Measurements from ENCODE around the gene BFAR. TPM values are rescaled to one million over a fixed set of nuclear protein-coding genes. Genes with fewer than 3 reads are reported as not detected.

The BFAR gene
- total and polyA plus RNA-seq, 9 of the 15 experiments (the other 6 are each of a cell fraction or from before 2014, with no cell fraction given), result 45.0 to 82.6 (median 60.4) TPM

GRCh38 chr16:14613991-14614390, 18.8 kb upstream of the BFAR start (continued):
- no peak for TF ChIP-seq MAX (CRISPR knock-in tag; IDR thresholded peaks at IDR 0.05)

- no peaks in the 10 kb centered on the region for H3K4me1 ChIP-seq (replicated peaks in 1 of 2; ENCODE audit: control insufficient read depth in 2 of 2, insufficient read depth in 2 of 2, low read length in 2 of 2)
- no peak overlapping the region for H3K4me2 ChIP-seq (ENCODE audit: insufficient read depth, low read length)
- no peak for DNase-seq (ENCODE audit: extremely low read depth in 1 of 4, low spot score in 3 of 4)
- H3K79me2 ChIP-seq (ENCODE audit: control insufficient read depth, insufficient read depth, low read length), result no peaks in the 10 kb centered on the region
- H3K27me3 ChIP-seq (ENCODE audit: control insufficient read depth in 2 of 2, insufficient read depth in 2 of 2, low read length in 2 of 2), result no peaks in the 10 kb centered on the region
- ChIA-PET POLR2A (interaction anchor here (0.6 kb wide), 2 partner anchors 18 to 64 kb away, joined by 3 read pairs; no protein-coding TSS in a partner anchor), CTCF (ENCODE audit: low intra/inter-chr PET ratio) (no interaction called here)
- TF ChIP-seq SLC30A9 (CRISPR knock-in tag; IDR thresholded peaks at IDR 0.05) (no peak), HIVEP1 (CRISPR knock-in tag; IDR thresholded peaks at IDR 0.05) (no peak), CBFA2T3 (IDR thresholded peaks at IDR 0.05) (no peak), HLTF (IDR thresholded peaks at IDR 0.05) (no peak), BCL6 (CRISPR knock-in tag; IDR thresholded peaks at IDR 0.05) (no peak)
- H4K20me1 ChIP-seq (replicated peaks; ENCODE audit: control insufficient read depth, insufficient read depth, low read length), result no peaks in the 10 kb centered on the region; the same call in 1 of the 2 replicates
- in situ Hi-C loops (cut with MboI), result no loop called here
- intact Hi-C loops (cut with micrococcal nuclease), result no loop called here
- no peak overlapping the region for H3K4me3 ChIP-seq
- BruUV-seq (replicated peaks), result no TSS peak
- no peak overlapping the region for H3K27ac ChIP-seq (ENCODE audit: extremely low read depth, low read depth, low read length)
- H3K36me3 ChIP-seq (ENCODE audit: control insufficient read depth, insufficient read depth, low read length), result peaks cover 66% of the 10 kb centered on the region
- ATAC-seq, result no peak
- WGBS (ENCODE audit: insufficient coverage, low coverage, missing lambda C conversion rate), result 78% methylated on average over 4 of the region's 4 CpGs
- 0 out of 4 replicates have a peak overlapping the region, but pooled peaks of 1 of the 2 experiments have one; percentile 26 for H3K9ac ChIP-seq (ENCODE audit: insufficient read depth in 1 of 2, low read depth in 2 of 2, low read length in 2 of 2)
- no peak for FAIRE-seq
- no peaks in the 10 kb centered on the region for H3K9me1 ChIP-seq (ENCODE audit: control insufficient read depth, insufficient read depth, low read length)
- no peaks in the 10 kb centered on the region for H3K9me3 ChIP-seq (replicated peaks; ENCODE audit: control insufficient read depth, insufficient read depth, low read depth, low read length)
- no peak overlapping the region for H2AFZ ChIP-seq (ENCODE audit: low read depth, low read length)
Measured at GRCh38 chr16:14616280-14616679, 16.5 kb upstream of the BFAR start.

Data from K562 (cell line).